Skeletal muscle satellite cell (primary cell): ENCODE measurements around the gene ADGRL1.

Source experiments
- H3K27me3 ChIP-seq: 2 replicates; pipeline ENCODE4 v1.7.0; 2013; ENCODE audit warnings: low read length; ENCODE audit not compliant: control insufficient read depth, insufficient read depth
- H3K36me3 ChIP-seq: 2 replicates; pipeline ENCODE4 v1.7.0; 2013; ENCODE audit warnings: mild to moderate bottlenecking, control low read depth, low read length; ENCODE audit not compliant: insufficient read depth
- H3K4me1 ChIP-seq: 2 replicates; pipeline ENCODE4 v1.7.0; 2013; ENCODE audit warnings: low read length; ENCODE audit not compliant: control insufficient read depth, insufficient read depth
- H3K4me2 ChIP-seq: 2 replicates; pipeline ENCODE4 v1.7.0; 2013; ENCODE audit warnings: mild to moderate bottlenecking, low read length
- H3K4me3 ChIP-seq: 2 replicates; pipeline ENCODE4 v1.7.0; 2013; ENCODE audit warnings: low read length
- H3K9ac ChIP-seq: 2 replicates; pipeline ENCODE4 v1.7.0; 2013; ENCODE audit warnings: mild to moderate bottlenecking, low read depth, low read length, moderate library complexity
- H3K9me3 ChIP-seq: replicated peaks from 2 replicates; pipeline ENCODE4 v1.7.0; 2013; ENCODE audit warnings: mild to moderate bottlenecking, control low read depth, low read length

Gene ADGRL1

DNA sequence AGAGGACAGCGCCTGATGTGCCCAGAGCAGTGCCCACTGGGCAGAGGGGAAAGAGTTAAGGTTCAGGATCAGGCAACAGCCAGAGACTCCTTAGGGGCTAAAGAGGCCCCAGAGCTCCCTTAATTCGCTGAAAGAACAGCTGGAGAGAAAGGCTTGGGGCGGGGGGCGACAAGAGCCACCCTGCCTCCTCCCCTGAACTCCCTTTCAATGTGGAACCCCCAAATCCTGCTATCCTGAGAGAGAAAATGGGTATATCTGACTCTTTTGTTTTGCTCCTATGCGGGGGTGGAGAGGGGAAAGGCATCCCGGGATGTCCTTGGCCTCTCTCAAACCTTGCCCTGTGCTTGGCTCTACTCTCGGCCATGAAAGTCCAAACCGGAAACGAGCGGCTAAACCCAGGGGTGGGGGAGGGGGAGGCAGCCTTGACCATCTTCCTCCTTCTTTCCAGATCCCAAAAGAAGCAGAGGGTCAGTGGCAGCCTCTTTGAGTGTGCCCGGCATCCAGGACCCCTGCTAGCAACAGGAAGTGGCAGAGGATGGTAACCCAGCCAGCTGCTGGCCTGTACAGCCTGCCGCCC lies 93.1 kb downstream of the ADGRL1 start:
- no peaks in the 10 kb centered on the region for H3K9me3 ChIP-seq
- H3K4me2 ChIP-seq: peak overlapping the region; percentile 75
- H3K4me1 ChIP-seq: peaks cover 35% of the 10 kb centered on the region
- no peaks in the 10 kb centered on the region for H3K36me3 ChIP-seq
- peak overlapping the region; percentile 65 for H3K9ac ChIP-seq
- peak overlapping the region; percentile 38 for H3K4me3 ChIP-seq
- no peaks in the 10 kb centered on the region for H3K27me3 ChIP-seq

- no peaks in the 10 kb centered on the region for H3K36me3 ChIP-seq
- peaks cover 42% of the 10 kb centered on the region for H3K4me1 ChIP-seq
- H3K9me3 ChIP-seq: no peaks in the 10 kb centered on the region
- peak overlapping the region; percentile 75 for H3K4me2 ChIP-seq
- no peaks in the 10 kb centered on the region for H3K27me3 ChIP-seq
- peak overlapping the region; percentile 38 for H3K4me3 ChIP-seq
- peak overlapping the region; percentile 65 for H3K9ac ChIP-seq
Measured at GRCh38 chr19:14112051-14112808, 93.7 kb downstream of the ADGRL1 start.

GRCh38 chr19:14111486-14111885 lies 94.5 kb downstream of the ADGRL1 start:
- Histone ChIP-seq H3K4me2 (no peak overlapping the region), H3K27me3 (no peaks in the 10 kb centered on the region), H3K9me3 (no peaks in the 10 kb centered on the region), H3K36me3 (no peaks in the 10 kb centered on the region), H3K4me3 (no peak overlapping the region), H3K9ac (no peak overlapping the region), H3K4me1 (peaks cover 40% of the 10 kb centered on the region)

DNA sequence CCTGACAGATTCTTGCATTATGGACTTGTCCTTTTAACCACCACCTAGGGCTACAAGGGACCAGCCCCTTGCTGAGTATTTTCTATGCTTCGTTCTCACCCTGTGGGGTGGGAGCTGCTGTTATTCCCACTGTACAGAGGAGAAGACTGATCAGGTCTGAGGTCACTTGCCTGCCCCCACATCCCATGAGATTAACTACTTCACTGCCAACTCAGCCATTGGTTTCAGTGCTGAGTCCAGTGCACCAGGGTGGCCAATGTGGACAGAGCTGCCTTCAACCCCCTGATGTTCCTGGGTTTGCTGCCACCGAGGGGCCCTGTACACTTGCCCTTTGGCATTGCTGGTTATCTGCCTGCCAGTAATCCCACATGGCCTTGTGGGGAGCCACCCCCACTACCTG lies 95.3 kb downstream of the ADGRL1 start:
- no peak overlapping the region for H3K4me2 ChIP-seq
- H3K4me1 ChIP-seq: peaks cover 31% of the 10 kb centered on the region
- no peaks in the 10 kb centered on the region for H3K9me3 ChIP-seq
- no peaks in the 10 kb centered on the region for H3K27me3 ChIP-seq
- no peaks in the 10 kb centered on the region for H3K36me3 ChIP-seq
- no peak overlapping the region for H3K4me3 ChIP-seq
- H3K9ac ChIP-seq: no peak overlapping the region

DNA sequence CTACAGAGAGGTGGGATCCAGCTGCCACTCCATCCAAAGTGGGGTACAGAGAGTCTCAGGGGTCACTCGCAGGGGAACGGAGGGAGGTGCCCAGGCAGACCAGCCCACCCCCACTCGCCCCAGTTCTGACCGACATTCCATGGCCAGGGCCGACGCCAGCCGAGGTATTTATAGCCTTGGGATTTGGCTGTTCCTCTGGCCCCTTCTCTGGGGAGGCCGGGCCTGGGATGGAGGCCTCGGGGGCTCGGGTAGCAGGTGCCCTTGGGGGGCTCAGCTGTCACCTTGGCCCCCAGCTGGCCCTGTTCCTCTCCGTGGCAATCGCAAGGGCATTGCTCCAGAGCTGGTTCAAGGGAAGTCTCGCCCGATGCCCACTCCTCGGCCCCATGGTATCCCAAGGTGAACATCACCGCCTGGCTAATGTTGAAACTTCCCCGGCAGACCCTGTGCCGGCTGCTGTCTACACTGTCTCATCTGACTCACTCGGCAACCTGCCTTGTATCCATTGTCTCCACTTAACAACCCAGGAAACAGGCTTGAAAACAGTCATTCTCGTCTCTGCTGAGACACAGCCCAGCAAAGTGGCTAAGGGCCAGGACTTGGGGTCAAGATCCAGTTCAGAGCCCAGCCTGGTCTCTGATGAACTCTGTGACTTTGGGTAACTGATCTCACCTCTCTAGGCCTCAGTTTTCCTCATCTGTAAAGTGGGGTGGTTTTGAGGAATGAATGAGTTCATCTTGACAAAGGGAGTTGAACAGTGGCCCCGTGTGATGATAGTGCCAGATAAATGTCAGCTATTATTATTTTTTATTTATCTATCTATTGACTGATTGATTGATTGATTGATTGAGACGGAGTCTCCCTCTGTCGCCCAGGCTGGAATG lies 98.1 kb downstream of the ADGRL1 start:
- Histone ChIP-seq H3K4me1 (peaks cover 17% of the 10 kb centered on the region), H3K4me2 (no peak overlapping the region), H3K9ac (peak overlapping the region; percentile 9), H3K27me3 (no peaks in the 10 kb centered on the region), H3K4me3 (no peak overlapping the region), H3K9me3 (no peaks in the 10 kb centered on the region), H3K36me3 (peaks cover 7% of the 10 kb centered on the region)

DNA sequence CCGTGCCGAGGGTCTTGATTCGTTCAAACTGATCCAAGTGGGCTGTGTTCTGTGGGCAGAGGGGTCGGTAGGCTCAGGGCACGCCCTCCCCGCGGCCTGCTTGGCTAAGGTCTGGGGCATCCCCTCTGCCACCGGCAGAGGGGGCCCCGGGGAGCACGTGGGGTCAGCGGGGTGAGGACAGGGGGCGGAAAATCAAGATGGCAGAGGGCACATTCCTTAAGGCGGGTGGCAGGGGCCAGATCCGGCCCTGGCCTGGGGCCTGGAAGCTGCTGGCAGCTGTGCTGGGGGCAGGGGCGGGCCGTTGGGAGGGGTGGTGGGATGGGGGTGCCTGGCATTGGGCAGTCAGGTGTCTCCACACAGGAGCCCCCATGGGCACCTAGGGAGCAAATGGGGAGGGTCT lies 99.1 kb downstream of the ADGRL1 start:
- Histone ChIP-seq H3K4me3 (no peak overlapping the region), H3K27me3 (no peaks in the 10 kb centered on the region), H3K9me3 (no peaks in the 10 kb centered on the region), H3K36me3 (peaks cover 16% of the 10 kb centered on the region), H3K4me1 (peaks cover 11% of the 10 kb centered on the region), H3K4me2 (no peak overlapping the region), H3K9ac (no peak overlapping the region)

GRCh38 chr19:14105680-14106079 lies 100.3 kb downstream of the ADGRL1 start:
- Histone ChIP-seq H3K4me3 (no peak overlapping the region), H3K27me3 (no peaks in the 10 kb centered on the region), H3K9me3 (no peaks in the 10 kb centered on the region), H3K4me2 (no peak overlapping the region), H3K9ac (no peak overlapping the region), H3K4me1 (peaks cover 11% of the 10 kb centered on the region), H3K36me3 (peaks cover 23% of the 10 kb centered on the region)

- Histone ChIP-seq H3K4me2 (no peak overlapping the region), H3K9ac (no peak overlapping the region), H3K4me1 (peaks cover 11% of the 10 kb centered on the region), H3K27me3 (no peaks in the 10 kb centered on the region), H3K9me3 (no peaks in the 10 kb centered on the region), H3K4me3 (no peak overlapping the region), H3K36me3 (peaks cover 27% of the 10 kb centered on the region)
Measured at GRCh38 chr19:14103310-14103709, 102.7 kb downstream of the ADGRL1 start.

- Histone ChIP-seq H3K4me2 (no peak overlapping the region), H3K36me3 (peaks cover 31% of the 10 kb centered on the region), H3K27me3 (no peaks in the 10 kb centered on the region), H3K9ac (no peak overlapping the region), H3K4me3 (no peak overlapping the region), H3K9me3 (no peaks in the 10 kb centered on the region), H3K4me1 (peaks cover 6% of the 10 kb centered on the region)
Measured at GRCh38 chr19:14102756-14103155, 103.2 kb downstream of the ADGRL1 start.

DNA sequence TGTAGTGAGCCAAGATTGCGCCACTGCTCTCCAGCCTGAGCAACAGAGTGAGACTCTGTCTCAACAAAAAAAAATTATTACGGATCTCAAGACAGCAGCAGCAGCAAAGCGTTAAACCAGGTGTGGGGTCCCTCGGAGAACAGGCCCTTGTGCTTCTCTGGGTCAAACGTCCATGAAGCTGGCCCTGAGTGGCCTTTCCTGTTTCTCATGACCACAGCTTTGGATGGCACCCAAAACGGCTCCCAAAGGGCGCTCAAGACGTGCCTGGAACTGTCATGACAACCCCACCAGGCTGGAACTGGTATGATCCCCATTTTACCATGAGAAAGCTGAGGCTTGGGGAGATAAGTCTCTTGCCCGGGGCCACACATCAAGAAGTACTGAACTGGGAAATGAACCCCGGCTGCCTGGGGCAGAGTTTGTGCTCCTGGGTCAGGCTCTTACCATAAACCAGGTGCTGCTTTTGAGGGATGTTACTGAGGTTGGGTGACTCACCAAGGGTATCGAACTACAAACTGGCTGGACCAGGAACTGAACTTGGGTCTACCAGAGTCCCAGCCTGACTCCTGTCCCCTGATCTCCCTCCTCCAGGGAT lies 103.8 kb downstream of the ADGRL1 start:
- H3K36me3 ChIP-seq: peaks cover 37% of the 10 kb centered on the region
- H3K9ac ChIP-seq: no peak overlapping the region
- peaks cover under 1% of the 10 kb centered on the region for H3K4me1 ChIP-seq
- H3K9me3 ChIP-seq: no peaks in the 10 kb centered on the region
- H3K27me3 ChIP-seq: no peaks in the 10 kb centered on the region
- H3K4me2 ChIP-seq: no peak overlapping the region
- H3K4me3 ChIP-seq: no peak overlapping the region

- no peak overlapping the region for H3K9ac ChIP-seq
- H3K4me2 ChIP-seq: no peak overlapping the region
- no peaks in the 10 kb centered on the region for H3K9me3 ChIP-seq
- peaks cover 47% of the 10 kb centered on the region for H3K36me3 ChIP-seq
- H3K27me3 ChIP-seq: no peaks in the 10 kb centered on the region
- H3K4me1 ChIP-seq: no peaks in the 10 kb centered on the region
- H3K4me3 ChIP-seq: no peak overlapping the region
Measured at GRCh38 chr19:14101003-14101545, 104.9 kb downstream of the ADGRL1 start.
